Adipocyte (in vitro differentiated cells): ENCODE measurements around the gene DYNLT2B.
"Not testable (repeated sequence)": the region's sequence is repeated elsewhere in the genome, so short reads cannot be mapped to it uniquely, and the experiment has no call there.

Experiments
- DNase-seq: peaks from one replicate; pipeline ENCODE4 v3.0.0-alpha.2; 2015; ENCODE audit warnings: low read depth
- H3K27me3 ChIP-seq: replicated peaks from 2 replicates; pipeline ENCODE4 v1.7.0; 2013; ENCODE audit warnings: mild to moderate bottlenecking, low read length, moderate library complexity; ENCODE audit not compliant: control insufficient read depth, insufficient read depth
- H3K36me3 ChIP-seq: 2 replicates; pipeline ENCODE4 v1.7.0; 2013; ENCODE audit warnings: low read length, mild to moderate bottlenecking, moderate library complexity; ENCODE audit not compliant: control insufficient read depth, insufficient read depth, severe bottlenecking
- H3K4me1 ChIP-seq: 2 replicates; pipeline ENCODE4 v1.7.0; 2013; ENCODE audit warnings: mild to moderate bottlenecking, low read length, moderate library complexity; ENCODE audit not compliant: control insufficient read depth, insufficient read depth
- H3K4me3 ChIP-seq: 2 replicates; pipeline ENCODE4 v1.7.0; 2013; ENCODE audit warnings: mild to moderate bottlenecking, low read length, moderate library complexity
- H3K9ac ChIP-seq: 2 replicates; pipeline ENCODE4 v1.7.0; 2013; ENCODE audit warnings: mild to moderate bottlenecking, low read length, moderate library complexity
- H3K9me3 ChIP-seq: 2 replicates; pipeline ENCODE4 v1.7.0; 2013; ENCODE audit warnings: mild to moderate bottlenecking, low read length, moderate library complexity; ENCODE audit not compliant: control insufficient read depth

DYNLT2B gene

GRCh38 chr3:196343917-196344316 is 25.9 kb upstream of the DYNLT2B start:
- not testable (repeated sequence) for DNase-seq, H3K4me3 ChIP-seq

DNA sequence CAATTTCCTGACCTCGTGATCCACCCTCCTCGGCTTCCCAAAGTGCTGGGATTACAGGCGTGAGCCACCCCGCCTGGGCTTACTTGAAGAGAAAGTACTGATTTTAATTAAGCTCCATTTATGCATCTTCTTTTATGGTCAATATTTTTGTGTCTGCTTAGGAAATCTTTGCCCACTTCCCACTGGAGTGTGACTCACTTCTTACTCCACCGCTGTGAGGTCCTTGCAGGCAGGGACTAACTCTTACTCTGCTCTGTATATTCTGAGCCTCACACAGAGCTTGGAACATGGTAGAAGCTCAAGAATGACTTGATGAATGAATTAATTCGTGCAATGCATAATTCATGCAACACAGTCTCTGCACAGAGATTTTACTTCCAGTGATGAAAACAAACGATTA is 23.1 kb upstream of the DYNLT2B start:
- no peak overlapping the region for H3K4me3 ChIP-seq
- peaks cover 2% of the 10 kb centered on the region for H3K36me3 ChIP-seq
- no peaks in the 10 kb centered on the region for H3K9me3 ChIP-seq
- H3K9ac ChIP-seq = no peak overlapping the region
- DNase-seq = peak; percentile 14
- no peaks in the 10 kb centered on the region for H3K27me3 ChIP-seq
- peaks cover 12% of the 10 kb centered on the region for H3K4me1 ChIP-seq

More at GRCh38 chr3:196343917-196344316, 25.9 kb upstream of the DYNLT2B start:
- not testable (repeated sequence) for H3K9ac ChIP-seq, H3K36me3 ChIP-seq, H3K9me3 ChIP-seq, H3K27me3 ChIP-seq
- peaks cover 12% of the 10 kb centered on the region for H3K4me1 ChIP-seq

DNA sequence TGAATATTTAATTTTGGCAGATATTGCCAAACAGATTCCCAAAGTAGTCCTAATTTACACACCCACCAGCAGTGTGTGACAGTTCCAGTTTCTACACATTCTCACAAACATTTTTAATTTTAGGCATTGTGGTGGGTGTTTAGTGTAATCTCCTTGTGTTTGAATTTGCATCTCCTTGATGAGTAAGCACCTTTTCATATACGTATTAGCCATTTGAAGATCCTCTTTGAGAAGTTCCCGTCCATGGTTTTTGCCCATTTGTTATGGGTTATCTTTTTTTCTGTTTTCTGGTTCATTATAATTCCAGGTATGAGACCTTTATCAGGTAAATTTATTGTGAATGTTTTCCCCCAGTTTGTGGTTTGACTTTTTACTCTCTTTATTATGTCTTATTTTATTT is 22.4 kb upstream of the DYNLT2B start:
- H3K4me1 ChIP-seq = peaks cover 12% of the 10 kb centered on the region
- no peaks in the 10 kb centered on the region for H3K9me3 ChIP-seq
- no peak overlapping the region for H3K9ac ChIP-seq
- no peaks in the 10 kb centered on the region for H3K27me3 ChIP-seq
- H3K36me3 ChIP-seq = no peaks in the 10 kb centered on the region
- no peak overlapping the region for H3K4me3 ChIP-seq
- DNase-seq = no peak

- peak; percentile 41 for DNase-seq
- peak overlapping the region; percentile 39 for H3K9ac ChIP-seq
- no peaks in the 10 kb centered on the region for H3K36me3 ChIP-seq
- no peak overlapping the region for H3K4me3 ChIP-seq
- no peaks in the 10 kb centered on the region for H3K27me3 ChIP-seq
- no peaks in the 10 kb centered on the region for H3K9me3 ChIP-seq
- peaks cover 12% of the 10 kb centered on the region for H3K4me1 ChIP-seq
Observed at GRCh38 chr3:196339493-196340254, 21.6 kb upstream of the DYNLT2B start.

DNA sequence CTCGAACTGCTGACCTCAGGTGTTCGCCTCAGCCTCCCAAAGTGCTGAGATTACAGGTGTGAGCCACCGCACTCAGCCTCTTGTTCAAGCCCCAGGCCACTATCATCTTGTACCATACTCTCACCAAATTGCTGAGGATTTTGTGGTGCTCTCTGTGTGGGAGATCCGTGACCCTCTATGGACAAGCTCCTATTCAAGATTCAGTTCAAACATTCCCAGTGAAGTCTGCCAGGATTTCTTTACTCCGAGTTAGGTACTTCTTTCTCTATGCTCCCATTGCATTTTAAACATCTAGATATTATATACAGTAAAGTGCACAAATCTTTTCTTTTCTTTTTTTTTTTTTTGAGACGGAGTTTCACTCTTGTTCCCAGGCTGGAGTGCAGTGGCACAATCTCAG is 21.0 kb upstream of the DYNLT2B start:
- Histone ChIP-seq H3K4me1 (peaks cover 12% of the 10 kb centered on the region), H3K27me3 (no peaks in the 10 kb centered on the region), H3K9me3 (no peaks in the 10 kb centered on the region), H3K9ac (no peak overlapping the region), H3K36me3 (no peaks in the 10 kb centered on the region), H3K4me3 (no peak overlapping the region)
- no peak for DNase-seq

GRCh38 chr3:196336319-196337145 is 18.5 kb upstream of the DYNLT2B start:
- no peaks in the 10 kb centered on the region for H3K27me3 ChIP-seq
- no peaks in the 10 kb centered on the region for H3K9me3 ChIP-seq
- H3K4me3 ChIP-seq = no peak overlapping the region
- H3K36me3 ChIP-seq = no peaks in the 10 kb centered on the region
- H3K9ac ChIP-seq = no peak overlapping the region
- peaks cover 12% of the 10 kb centered on the region for H3K4me1 ChIP-seq
- DNase-seq = no peak

- no peaks in the 10 kb centered on the region for H3K36me3 ChIP-seq
- H3K9ac ChIP-seq = no peak overlapping the region
- no peaks in the 10 kb centered on the region for H3K9me3 ChIP-seq
- DNase-seq = no peak
- H3K4me1 ChIP-seq = peaks cover 11% of the 10 kb centered on the region
- H3K4me3 ChIP-seq = no peak overlapping the region
- no peaks in the 10 kb centered on the region for H3K27me3 ChIP-seq
Observed at GRCh38 chr3:196335503-196335948, 17.5 kb upstream of the DYNLT2B start.

DNA sequence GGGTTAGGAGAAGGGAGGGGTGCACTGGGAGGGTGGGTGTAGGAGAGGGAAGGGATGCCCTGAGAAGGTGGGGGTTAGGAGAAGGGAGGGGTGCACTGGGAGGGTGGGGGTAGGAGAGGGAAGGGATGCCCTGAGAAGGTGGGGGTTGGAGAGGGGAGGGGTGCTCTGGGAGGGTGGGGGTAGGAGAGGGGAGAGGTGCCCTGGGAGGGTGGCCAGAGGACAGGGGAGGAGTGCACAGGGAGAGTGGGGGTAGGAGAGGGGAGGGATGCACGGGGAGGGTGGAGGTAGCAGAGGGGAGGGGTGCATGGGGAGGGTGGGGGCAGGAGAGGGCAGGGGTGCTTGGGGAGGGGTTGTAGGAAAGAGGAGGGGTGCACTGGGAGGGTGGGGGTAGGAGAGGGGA is 16.9 kb upstream of the DYNLT2B start:
- no peaks in the 10 kb centered on the region for H3K27me3 ChIP-seq
- peaks cover 5% of the 10 kb centered on the region for H3K4me1 ChIP-seq
- H3K36me3 ChIP-seq = no peaks in the 10 kb centered on the region
- H3K9ac ChIP-seq = no peak overlapping the region
- H3K4me3 ChIP-seq = no peak overlapping the region
- no peak for DNase-seq
- H3K9me3 ChIP-seq = no peaks in the 10 kb centered on the region

- H3K9ac ChIP-seq = no peak overlapping the region
- peaks cover 4% of the 10 kb centered on the region for H3K4me1 ChIP-seq
- no peak for DNase-seq
- no peak overlapping the region for H3K4me3 ChIP-seq
- no peaks in the 10 kb centered on the region for H3K27me3 ChIP-seq
- no peaks in the 10 kb centered on the region for H3K9me3 ChIP-seq
- no peaks in the 10 kb centered on the region for H3K36me3 ChIP-seq
Observed at GRCh38 chr3:196332168-196332567, 14.1 kb upstream of the DYNLT2B start.

- Histone ChIP-seq H3K9ac (no peak overlapping the region), H3K9me3 (no peaks in the 10 kb centered on the region), H3K27me3 (no peaks in the 10 kb centered on the region), H3K36me3 (no peaks in the 10 kb centered on the region), H3K4me1 (peaks cover 4% of the 10 kb centered on the region), H3K4me3 (no peak overlapping the region)
- no peak for DNase-seq
Observed at GRCh38 chr3:196327405-196327804, 9.4 kb upstream of the DYNLT2B start.

DNA sequence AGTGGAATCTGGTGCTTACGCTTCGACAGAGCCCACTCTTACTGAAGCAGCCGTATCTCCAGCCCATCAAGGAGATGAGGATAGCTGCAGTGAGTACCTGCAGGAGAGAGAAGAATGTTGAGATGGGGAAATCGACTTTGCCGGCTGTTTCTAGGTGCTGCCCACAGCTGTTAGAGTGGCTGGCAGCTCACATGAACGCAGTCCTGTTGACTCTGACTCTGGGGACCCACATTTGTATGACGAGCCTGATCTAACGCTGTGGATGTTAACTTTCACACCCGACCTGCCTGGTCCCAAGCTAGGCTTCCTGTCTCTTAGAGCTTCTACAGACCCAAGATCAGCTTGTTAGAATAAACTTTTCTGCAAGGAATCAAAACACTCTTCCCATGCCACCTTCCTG is 8.9 kb upstream of the DYNLT2B start:
- DNase-seq = no peak
- H3K27me3 ChIP-seq = no peaks in the 10 kb centered on the region
- H3K9me3 ChIP-seq = no peaks in the 10 kb centered on the region
- no peak overlapping the region for H3K9ac ChIP-seq
- peaks cover 4% of the 10 kb centered on the region for H3K4me1 ChIP-seq
- H3K4me3 ChIP-seq = no peak overlapping the region
- no peaks in the 10 kb centered on the region for H3K36me3 ChIP-seq
